ENCODE results near the gene SPINT4.

GRCh38 chr20:45771182-45771759, 49.1 kb downstream of the SPINT4 start:
- TF ChIP-seq YY1 (IDR thresholded peaks at IDR 0.05; ENCODE audit: low read depth) (no peak), RAD21 (IDR thresholded peaks at IDR 0.05; ENCODE audit: low read depth) (peak; percentile 96), NFIC (IDR thresholded peaks at IDR 0.05) (no peak), EP300 (IDR thresholded peaks at IDR 0.05; ENCODE audit: borderline replicate concordance) (no peak)

All from Ishikawa (cell line).